HG02885 (cell line): Measurements from ENCODE around the gene ARHGEF12.
A peak's percentile ranks its signal among the peaks of the same experiment; 100 is the strongest.

Source experiments
- ATAC-seq: cut with Tn5 transposase; IDR thresholded peaks from one replicate; pipeline ENCODE4 v1.9.1; 2021; ENCODE audit warnings: mild to moderate bottlenecking; ENCODE audit not compliant: unreplicated experiment, poor library complexity

ARHGEF12 gene, protein sequence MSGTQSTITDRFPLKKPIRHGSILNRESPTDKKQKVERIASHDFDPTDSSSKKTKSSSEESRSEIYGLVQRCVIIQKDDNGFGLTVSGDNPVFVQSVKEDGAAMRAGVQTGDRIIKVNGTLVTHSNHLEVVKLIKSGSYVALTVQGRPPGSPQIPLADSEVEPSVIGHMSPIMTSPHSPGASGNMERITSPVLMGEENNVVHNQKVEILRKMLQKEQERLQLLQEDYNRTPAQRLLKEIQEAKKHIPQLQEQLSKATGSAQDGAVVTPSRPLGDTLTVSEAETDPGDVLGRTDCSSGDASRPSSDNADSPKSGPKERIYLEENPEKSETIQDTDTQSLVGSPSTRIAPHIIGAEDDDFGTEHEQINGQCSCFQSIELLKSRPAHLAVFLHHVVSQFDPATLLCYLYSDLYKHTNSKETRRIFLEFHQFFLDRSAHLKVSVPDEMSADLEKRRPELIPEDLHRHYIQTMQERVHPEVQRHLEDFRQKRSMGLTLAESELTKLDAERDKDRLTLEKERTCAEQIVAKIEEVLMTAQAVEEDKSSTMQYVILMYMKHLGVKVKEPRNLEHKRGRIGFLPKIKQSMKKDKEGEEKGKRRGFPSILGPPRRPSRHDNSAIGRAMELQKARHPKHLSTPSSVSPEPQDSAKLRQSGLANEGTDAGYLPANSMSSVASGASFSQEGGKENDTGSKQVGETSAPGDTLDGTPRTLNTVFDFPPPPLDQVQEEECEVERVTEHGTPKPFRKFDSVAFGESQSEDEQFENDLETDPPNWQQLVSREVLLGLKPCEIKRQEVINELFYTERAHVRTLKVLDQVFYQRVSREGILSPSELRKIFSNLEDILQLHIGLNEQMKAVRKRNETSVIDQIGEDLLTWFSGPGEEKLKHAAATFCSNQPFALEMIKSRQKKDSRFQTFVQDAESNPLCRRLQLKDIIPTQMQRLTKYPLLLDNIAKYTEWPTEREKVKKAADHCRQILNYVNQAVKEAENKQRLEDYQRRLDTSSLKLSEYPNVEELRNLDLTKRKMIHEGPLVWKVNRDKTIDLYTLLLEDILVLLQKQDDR (N-terminal part only)

DNA sequence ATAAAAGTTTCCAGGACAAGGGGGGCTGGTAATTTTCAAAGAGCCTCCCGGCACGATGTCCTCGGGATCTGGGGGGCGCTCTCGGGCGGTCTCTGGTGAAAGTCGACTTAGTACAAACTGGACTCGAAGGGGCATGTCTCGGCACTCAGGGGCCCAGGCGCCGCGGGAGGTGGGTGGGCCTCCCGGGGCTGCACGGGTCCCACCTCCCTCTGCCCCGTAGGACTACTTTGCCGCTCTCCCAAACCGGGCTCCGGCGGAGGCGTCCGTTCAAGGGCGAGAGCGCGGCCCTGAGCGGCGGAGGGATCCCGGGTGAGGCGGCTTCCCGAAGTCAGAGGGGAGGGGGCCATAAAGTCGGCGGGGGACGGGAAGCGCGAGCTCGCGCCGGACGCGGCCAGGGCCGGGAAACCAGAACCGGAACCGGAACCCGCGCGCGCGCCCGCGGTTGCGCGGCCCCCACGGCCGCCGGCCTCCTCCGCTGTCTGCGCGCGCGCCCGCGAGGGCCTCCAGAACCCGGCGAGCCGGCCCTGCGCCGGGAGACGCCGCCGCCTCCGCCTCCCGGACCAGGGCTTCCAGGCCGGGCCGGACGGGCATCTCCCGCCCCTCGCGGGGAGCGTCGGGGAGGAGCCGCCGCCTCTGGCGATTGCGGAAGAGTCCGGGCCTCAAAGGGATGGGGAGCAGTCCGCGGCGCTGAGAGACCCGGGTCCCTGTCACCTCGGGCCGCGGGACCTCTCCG, at the start of gene ARHGEF12:
TSS of gene ARHGEF12 (plus strand) at position 506 of the 733 bp plus-strand sequence. CDS start 831 bp downstream, outside the sequence.
- peak; percentile 71 for ATAC-seq

DNA sequence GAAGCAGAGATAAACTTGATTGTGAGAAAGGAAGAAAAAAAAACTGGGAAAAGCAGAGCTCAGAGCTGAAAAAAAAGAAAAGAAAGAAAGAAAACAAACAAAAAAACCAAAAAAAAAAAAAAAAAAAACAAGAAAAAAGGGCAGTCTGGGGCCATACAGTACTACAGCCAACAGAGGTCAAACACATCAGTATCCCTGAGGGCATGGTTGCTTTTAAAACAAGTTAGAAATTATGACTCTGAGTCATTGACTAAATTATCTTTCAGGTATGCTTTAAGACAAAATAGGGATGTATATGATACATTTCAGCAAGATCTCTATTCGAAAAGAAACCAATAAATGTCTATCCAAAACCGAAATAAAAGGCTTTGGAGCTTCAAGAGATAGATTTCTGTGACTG, 48.2 kb upstream of the ARHGEF12 start:
- ATAC-seq = no peak

DNA sequence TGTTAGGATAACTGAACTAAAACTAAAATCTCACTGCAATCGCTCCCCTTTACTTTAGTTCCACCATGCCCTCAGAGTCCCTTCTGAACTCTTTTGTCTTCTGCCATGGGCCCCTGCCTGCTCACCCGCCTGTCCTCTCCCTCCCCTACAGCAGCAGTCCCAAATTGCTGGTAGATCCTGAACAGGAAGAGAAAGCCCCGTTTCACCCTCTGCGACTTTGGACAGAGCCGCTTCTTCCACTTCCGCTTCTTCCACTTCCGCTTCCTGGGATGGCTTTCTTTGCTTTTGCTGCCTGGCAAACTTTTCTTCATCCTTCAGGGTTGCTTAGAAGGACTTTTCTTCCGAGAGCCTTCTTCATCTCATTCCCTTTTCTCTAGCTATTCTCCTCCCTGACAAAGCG, 46.8 kb upstream of the ARHGEF12 start:
- ATAC-seq = no peak

DNA sequence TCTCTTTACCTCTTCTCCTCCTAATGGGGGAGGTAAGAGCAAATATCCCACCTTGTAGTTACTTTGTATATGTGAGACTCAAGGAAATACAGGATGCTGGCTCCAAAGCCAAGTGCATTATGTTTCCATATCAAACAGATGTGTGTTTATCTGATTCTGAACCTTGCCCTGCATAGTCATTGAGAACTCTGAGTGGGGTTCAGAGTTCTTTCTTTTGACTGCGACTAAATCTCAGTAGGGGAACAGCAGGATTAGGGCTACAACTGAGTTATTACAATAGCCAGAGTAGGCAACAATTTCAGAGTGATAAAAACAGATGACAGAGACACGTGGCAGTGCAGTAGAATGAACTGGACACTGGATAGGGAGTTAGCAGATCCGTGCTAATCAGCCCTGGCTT, 45.3 kb upstream of the ARHGEF12 start:
- ATAC-seq = no peak

DNA sequence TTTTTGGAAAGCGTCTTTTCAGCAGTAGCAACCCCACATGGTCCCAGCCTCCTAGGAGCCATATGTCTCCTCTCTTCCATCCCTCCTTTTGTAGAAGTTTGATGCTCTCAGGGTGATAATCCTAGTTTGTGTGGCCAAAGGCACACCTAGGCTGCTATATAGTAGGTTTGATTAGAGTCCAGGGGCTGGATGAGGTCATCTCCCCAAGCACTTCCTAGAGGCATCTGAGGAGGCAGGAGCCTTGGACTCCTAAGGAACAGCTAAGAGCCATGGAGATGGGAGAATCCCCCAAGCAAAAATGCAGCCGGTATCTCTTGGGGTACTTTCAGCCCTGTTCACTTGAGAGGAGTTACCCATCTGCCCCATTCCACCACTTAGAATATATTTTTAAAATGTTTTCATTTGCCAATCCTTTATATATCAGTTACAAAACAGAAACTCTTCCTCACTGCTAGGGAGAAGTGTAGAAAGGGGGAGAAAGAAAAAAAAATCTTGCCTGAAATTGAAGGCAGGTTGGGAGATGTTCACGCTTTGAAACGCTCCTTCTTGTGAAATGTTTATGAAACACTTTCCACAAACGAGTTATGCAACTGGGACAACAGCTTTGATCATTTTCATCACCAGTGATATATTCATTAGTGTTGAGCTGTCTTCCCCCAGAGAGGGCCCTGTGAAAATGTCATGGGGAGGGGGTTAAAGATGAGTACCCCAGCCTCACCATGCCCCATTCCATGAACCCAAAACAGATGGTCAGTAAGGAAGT, 43.0 kb upstream of the ARHGEF12 start:
- ATAC-seq = no peak

DNA sequence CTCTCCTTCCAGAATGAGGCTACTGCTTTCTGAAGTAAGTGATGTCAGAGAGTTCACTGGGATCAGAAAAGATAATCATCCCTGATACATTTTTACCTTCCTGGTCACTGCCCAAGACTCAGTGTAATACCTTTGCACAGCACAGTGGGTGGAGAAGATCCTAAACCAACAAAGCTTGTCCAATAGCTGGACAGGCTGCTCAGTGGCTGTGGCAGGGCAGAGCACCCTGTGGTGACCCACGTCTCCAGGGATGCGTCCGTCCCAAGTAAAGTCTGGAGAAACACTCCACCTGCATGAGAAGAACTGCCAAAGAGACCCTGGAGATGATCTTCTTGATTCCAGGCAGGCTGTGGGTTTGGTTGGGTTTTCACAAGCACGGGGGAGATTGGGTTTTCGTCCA, 42.1 kb upstream of the ARHGEF12 start:
- ATAC-seq = no peak

DNA sequence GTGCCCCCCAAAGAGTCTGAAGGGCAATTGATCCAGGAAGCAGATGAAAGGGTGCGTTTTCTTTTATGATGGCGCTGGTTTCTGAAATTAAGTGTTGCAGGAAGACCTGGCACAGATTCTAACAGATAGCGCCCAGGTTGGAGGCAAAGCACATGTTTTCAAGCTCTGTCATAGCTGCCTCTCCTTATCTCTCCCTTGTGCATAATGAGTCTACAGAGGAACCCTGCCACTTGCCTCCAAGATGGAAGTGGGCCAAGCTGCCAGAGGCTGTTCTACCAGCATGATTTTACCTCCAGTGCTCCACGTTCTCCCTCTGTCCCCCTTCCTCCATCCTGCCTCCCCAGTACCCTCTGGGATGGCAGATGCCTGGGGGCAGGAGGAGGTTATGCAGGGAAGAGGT, 41.1 kb upstream of the ARHGEF12 start:
- ATAC-seq = no peak

DNA sequence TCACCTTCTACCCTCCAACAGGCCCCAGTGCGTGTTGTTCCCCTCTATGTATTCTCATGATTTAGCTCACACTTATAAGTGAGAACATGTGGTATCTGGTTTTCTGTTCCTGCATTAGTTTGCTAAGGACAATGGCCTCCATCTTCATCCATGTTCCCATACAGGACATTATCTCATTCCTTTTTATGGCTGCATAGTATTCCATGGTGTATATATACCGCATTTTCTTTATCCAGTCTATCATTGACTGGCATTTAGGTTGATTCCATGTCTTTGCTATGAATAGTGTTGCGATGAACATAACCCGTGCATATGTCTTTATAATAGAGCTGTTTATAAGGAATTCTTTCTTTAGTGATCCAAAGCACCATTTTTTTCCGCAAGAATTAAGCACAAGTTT, 39.7 kb upstream of the ARHGEF12 start:
- ATAC-seq = no peak

DNA sequence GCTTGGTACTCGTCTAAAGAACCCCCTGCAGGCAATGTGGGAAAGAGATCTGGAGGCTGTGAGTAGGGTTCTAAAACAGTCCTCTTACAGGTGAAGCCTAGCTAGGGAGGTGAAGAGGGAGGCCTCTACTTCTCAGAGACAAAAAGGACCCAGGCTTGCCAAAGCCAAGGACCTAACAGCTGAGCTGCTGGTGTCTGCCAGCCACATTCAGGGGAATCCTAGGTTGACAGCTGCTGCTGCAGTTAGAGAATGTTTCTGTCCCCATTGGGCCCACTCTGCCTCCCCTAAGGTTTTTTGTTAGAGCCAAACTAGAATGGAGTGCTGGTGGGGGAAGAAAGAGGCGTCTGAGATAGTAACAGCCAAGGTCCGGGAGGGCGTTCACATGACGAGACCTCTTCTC, 37.8 kb upstream of the ARHGEF12 start:
- ATAC-seq = no peak

DNA sequence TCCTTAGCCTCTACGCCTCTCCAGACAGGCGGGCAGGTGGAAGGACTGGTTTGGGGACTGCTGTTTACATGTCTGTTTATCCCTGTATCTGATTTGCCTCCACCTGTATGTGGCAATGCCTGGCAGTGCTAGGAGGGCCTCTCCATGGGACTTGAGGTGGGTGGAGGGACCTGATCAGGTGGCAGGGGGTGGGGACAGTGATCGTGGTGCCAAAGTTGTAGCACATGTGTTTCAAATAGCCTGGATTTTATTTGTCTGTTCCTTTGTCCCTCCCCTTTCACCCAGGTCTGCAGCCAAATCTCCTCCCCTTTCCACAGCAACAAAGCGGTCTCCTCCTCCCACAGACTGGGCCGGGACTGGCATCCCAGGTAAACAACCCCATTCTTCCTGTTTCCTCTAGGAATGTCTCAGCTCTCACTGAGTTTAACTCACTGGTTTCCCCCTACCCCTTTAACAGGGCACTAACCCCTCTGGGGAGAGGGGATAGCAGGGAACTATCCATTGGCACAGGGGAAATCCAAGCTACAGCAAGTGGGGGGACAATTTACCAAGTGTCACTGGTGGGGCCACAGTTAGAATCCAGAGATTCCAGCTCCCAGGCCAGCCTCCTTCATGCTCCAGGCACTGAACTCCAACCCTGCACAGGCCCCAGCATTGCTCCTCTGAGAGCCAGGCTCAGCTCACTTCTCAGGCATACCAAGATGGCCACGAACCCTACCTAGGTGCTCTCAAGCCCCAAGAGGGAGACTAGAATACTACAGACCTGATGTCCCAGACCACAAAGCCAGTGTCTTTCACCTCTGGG, 34.0 kb upstream of the ARHGEF12 start:
- ATAC-seq = no peak

DNA sequence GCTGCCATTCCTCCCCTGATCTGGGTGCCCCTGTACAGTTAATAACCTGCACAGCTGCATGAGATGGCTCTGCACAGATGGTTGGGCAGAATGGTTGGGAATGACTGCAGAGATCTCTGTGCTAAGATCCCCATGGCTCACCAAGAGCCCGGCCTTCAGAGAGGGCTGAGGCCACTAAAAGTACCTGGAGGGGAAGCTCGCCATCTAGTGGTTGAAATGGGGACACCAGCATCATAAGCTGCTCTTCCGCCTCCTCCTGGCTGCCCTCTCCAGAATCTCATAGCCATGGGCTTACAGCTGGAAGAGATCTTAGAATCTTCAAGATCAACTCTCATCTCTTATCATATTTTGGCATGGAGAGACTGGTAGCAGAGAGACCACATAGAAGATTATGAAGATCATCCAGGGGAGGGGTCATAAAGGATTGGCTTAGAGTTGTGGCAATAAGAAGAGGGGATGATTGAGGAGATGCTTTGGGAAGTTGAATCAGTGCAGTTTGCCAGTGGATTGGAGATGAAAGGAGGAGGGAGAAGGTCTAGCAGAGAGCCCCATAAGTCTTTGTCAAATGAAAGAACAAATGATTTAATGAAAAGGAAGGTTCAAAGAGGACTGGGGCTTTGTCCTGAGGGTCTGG, 33.1 kb upstream of the ARHGEF12 start:
- ATAC-seq = no peak

DNA sequence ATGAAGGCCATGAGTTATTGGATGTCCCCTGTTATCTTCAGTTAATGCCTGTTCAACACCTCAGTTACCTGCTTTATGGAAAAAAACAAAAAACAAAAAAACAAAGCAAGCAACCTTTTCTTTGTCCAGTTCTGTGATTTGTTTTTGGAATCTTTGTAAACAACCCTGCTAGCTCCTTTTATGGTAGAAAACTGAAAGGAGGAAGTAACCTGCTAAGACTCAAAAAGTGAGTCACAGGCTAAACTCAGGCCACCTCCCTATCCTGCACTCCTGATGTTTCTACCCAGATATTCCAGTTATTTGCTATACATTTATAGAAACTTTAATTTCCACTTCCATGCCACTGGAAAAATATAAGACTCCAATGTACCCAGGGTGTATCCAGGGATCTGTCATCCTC, 31.7 kb upstream of the ARHGEF12 start:
- ATAC-seq = no peak

DNA sequence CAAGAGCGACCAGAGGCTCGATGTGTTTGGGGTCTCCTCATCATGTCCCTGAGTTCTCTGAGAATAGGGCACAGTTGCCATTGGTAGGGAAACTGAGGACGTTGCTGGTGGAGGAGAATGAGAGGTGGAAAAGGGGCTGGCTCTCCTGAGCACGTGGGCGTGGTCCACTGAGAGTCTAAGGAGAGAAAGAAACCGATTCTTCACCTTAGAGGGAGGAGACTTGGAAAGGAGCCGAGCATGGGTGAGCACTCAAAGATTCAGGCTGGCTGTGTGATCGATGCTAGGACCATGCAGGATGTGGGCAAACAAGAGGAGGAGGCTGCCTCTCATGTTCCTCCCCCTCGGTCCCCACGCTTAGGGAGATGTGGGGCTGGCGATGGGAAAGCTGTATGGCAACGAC, 30.9 kb upstream of the ARHGEF12 start:
- no peak for ATAC-seq

DNA sequence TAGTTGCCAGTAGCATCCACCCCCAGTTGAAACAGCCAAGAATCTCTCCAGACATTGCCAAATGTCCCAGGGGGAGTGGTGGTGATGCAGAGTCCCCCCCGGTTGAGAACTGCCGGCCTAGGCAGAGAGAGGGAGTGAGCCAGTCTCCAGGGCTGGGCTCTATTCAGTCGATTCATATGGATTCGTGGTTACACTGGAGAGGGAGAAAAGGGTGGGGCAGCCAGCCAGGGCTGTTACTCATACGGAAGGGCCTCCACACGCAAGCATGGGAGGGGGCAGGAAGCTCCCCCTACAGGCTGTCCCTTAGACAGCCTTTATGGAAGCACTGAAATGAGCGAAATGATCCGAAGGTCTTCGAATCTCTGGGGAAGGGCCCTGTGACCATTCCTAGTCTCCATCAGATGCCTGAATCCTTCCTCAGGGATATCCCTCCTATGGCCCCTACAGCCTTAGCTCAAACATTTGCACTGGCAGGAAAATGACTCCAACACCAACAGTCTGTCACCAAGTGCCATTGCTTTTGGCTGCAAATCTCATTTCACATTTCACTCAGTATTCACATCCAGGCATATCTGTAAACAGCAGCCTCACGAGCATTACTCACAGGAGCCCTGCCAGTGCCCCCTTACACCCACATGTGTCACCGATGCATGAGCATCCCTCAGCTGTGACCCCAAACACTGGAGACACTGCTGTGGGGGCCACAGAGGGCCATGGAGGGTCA, 29.5 kb upstream of the ARHGEF12 start:
- ATAC-seq = no peak

DNA sequence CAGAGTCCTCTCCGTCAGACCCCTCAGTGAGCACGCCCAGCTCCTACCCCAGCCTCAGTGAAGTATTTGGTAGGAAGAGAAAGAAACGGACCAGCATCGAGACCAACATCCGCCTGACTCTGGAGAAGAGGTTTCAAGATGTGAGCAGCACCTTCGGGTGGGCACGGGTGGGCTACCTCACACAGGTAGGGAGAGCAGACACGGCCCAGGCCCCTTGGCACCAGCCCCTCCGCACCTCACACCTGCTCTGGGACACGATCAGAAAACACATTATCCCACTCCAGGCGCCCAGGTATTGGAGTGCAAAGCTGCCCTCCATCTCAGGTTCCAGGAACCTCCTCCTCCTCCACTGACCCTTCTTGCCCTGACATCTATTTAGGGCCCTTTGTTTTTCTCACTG, 28.7 kb upstream of the ARHGEF12 start:
- no peak for ATAC-seq

DNA sequence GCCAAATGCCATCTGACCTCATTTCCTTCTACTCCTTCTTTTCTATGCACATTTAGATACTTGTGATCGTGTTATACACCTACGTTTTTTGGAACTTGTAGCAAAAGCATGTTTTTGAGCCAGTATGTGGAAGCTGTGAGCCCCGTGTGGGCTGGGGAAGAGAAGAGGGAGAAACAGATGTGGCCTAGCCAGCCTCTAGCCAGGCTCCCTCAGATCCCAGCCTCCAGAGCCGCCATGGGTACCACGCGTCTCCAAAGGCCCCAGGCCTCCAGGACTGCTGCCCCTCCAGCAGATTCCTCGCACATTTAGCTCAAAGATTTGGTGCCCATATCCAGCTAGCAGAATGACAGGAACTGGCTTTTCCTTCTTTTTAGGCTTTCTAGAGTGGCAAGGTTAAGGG, 28.1 kb upstream of the ARHGEF12 start:
- no peak for ATAC-seq

DNA sequence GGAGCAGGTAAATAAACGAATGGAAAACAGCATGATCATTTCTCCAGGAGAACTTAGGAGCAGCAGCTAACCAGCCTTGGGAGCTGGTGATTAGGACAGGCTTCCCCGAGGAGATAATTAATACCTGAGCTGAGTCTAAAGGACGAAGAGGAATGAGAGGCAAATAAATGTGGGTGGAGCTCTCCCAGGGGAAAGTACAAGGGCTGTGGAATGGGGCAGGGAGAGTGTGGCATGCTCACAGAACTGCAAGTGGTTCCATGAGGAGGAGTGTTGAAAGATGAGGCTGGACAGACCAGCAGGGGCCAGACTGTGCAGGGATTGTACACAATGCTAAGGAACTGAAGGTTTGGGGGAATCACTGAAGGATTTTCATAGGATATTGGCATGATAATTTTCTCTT, 25.3 kb upstream of the ARHGEF12 start:
- ATAC-seq = no peak

DNA sequence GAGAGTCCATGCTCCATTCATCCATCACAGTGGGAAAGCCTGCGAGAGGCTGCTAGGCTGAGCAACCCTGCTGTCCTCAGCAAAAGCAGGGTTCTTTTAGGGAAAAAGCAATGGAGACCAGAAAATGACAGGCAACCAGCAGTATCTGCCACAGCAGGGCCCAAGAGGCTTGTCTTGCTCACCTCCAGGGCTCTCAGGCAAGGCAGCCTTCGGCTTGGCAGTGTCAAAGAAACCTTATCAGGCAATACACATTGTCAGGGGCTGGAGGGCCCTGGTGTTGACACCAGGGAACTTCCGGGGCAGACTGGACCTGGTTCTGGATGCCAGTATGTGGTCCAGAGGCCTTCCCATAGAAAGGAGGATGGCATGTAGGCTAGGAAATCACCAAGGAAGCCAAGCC, 21.4 kb upstream of the ARHGEF12 start:
- no peak for ATAC-seq
